HL-60 (cell line): ENCODE data around the gene PAQR9.

Source experiments
- DNase-seq, 2 experiments: peaks; one replicate each; pipeline ENCODE4 v3.0.0-alpha.2; 2010 to 2020; ENCODE audit warnings: low read depth in 1 of 2, low spot score in 1 of 2
- H3K27ac ChIP-seq: fragments of 250-450 bp; sonication (Bioruptor Pico); replicated peaks from 2 replicates; pipeline ENCODE4 v1.5.1; 2020; ENCODE audit warnings: mild to moderate bottlenecking, moderate library complexity
- H3K27me3 ChIP-seq: fragments of 250-450 bp; sonication (Bioruptor Pico); 2 replicates; pipeline ENCODE4 v1.5.1; 2021; ENCODE audit warnings: mild to moderate bottlenecking, moderate library complexity; ENCODE audit not compliant: insufficient read depth, poor library complexity, severe bottlenecking
- H3K4me3 ChIP-seq: replicated peaks from 2 replicates; pipeline ENCODE4 v1.5.1; 2011; ENCODE audit warnings: mild to moderate bottlenecking, control low read depth, low read length; ENCODE audit not compliant: insufficient read depth
- GABPA ChIP-seq: IDR thresholded peaks from 2 replicates; pipeline ENCODE4 v1.6.1; 2012; ENCODE audit warnings: low read depth
- POLR2AphosphoS5 ChIP-seq: IDR thresholded peaks from 2 replicates; pipeline ENCODE4 v1.6.1; 2012; ENCODE audit warnings: low read depth
- SPI1 ChIP-seq: IDR thresholded peaks from 2 replicates; pipeline ENCODE4 v1.6.1; 2012; ENCODE audit warnings: low read depth, mild to moderate bottlenecking, borderline replicate concordance
- TF ChIP-seq, protein P1 (sequence below): IDR thresholded peaks from 2 replicates; pipeline ENCODE4 v1.6.1; 2012; ENCODE audit warnings: low read depth; ENCODE audit not compliant: insufficient replicate concordance
- TF ChIP-seq, protein P2 (sequence below): IDR thresholded peaks from one replicate; pipeline ENCODE4 v1.5.1; 2011; ENCODE audit warnings: low read length, control low read depth, inconsistent platforms; ENCODE audit not compliant: insufficient read depth

PAQR9 gene

DNA sequence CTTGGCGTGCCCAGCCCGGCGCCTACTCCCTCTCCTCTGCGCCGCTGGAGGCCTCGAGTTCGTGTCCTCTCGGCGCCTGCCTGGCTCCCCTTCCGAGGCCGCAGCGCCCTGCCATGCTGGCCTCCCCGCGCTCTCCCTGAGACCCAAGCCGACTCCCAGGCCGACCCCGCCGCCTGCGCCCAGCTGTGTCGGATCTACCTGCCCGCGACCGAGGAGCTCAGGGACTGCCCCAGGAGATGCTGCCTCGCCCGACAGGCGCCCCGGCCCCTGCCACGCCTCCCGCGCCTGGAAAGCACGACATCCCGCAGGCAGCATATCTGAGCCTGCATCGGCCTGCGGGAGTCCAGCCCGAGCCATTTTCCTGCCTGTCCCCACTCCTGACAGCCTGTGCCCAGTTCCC lies 16.1 kb downstream of the PAQR9 start:
- no peak overlapping the region for H3K27ac ChIP-seq
- H3K27me3 ChIP-seq, result peaks cover 14% of the 10 kb centered on the region
- TF ChIP-seq GABPA, result no peak
- TF ChIP-seq SPI1, result no peak
- TF ChIP-seq, protein P1, sequence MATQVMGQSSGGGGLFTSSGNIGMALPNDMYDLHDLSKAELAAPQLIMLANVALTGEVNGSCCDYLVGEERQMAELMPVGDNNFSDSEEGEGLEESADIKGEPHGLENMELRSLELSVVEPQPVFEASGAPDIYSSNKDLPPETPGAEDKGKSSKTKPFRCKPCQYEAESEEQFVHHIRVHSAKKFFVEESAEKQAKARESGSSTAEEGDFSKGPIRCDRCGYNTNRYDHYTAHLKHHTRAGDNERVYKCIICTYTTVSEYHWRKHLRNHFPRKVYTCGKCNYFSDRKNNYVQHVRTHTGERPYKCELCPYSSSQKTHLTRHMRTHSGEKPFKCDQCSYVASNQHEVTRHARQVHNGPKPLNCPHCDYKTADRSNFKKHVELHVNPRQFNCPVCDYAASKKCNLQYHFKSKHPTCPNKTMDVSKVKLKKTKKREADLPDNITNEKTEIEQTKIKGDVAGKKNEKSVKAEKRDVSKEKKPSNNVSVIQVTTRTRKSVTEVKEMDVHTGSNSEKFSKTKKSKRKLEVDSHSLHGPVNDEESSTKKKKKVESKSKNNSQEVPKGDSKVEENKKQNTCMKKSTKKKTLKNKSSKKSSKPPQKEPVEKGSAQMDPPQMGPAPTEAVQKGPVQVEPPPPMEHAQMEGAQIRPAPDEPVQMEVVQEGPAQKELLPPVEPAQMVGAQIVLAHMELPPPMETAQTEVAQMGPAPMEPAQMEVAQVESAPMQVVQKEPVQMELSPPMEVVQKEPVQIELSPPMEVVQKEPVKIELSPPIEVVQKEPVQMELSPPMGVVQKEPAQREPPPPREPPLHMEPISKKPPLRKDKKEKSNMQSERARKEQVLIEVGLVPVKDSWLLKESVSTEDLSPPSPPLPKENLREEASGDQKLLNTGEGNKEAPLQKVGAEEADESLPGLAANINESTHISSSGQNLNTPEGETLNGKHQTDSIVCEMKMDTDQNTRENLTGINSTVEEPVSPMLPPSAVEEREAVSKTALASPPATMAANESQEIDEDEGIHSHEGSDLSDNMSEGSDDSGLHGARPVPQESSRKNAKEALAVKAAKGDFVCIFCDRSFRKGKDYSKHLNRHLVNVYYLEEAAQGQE, result no peak
- TF ChIP-seq POLR2AphosphoS5, result no peak
- TF ChIP-seq, protein P2, sequence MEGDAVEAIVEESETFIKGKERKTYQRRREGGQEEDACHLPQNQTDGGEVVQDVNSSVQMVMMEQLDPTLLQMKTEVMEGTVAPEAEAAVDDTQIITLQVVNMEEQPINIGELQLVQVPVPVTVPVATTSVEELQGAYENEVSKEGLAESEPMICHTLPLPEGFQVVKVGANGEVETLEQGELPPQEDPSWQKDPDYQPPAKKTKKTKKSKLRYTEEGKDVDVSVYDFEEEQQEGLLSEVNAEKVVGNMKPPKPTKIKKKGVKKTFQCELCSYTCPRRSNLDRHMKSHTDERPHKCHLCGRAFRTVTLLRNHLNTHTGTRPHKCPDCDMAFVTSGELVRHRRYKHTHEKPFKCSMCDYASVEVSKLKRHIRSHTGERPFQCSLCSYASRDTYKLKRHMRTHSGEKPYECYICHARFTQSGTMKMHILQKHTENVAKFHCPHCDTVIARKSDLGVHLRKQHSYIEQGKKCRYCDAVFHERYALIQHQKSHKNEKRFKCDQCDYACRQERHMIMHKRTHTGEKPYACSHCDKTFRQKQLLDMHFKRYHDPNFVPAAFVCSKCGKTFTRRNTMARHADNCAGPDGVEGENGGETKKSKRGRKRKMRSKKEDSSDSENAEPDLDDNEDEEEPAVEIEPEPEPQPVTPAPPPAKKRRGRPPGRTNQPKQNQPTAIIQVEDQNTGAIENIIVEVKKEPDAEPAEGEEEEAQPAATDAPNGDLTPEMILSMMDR, result no peak
- H3K4me3 ChIP-seq, result no peak overlapping the region
- no peak for DNase-seq

DNA sequence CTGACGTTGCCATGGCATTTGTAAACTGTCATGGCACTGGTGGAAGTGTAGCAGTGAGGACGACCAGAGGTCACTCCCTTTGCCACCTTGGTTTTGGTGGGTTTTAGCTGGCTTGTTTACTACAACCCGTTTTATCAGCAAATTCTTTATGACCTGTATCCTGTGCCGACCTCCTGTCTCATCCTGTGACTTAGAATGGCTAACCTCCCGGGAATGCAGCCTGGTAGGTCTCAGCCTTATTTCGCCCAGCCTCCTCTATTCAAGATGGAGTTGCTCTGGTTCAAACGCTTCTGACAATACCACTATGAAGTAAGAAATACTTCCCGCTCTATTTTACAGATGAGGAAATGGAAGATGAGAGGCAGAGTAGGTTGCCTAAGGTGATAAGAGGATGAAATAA lies 16.6 kb downstream of the PAQR9 start:
- TF ChIP-seq, protein P1, result no peak
- TF ChIP-seq GABPA (no peak), POLR2AphosphoS5 (no peak)
- TF ChIP-seq, protein P2, result no peak
- H3K4me3 ChIP-seq, result no peak overlapping the region

DNA sequence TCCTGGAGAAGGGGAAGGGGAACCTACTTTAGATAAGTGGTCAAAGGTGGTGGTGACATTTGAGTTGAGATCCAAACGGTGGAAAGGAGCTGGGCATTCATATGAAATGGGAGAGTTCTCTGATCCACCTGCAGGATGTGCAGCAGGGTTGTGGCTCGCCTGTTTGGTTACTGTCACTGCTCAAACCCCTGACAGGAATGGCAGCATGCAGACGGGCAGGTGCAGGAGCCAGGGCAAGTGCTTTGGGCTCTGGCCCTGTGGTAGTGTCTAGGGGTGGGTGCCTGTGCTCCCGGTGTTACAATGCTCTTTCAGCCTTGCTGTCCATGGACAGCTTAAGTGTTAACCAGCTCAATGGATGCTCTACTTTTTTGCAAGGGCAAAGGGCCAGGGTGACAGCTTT lies 18.5 kb downstream of the PAQR9 start:
- no peak overlapping the region for H3K27ac ChIP-seq
- no peak for DNase-seq
- no peak overlapping the region for H3K4me3 ChIP-seq
- TF ChIP-seq, protein P1, result no peak
- TF ChIP-seq, protein P2, result no peak
- TF ChIP-seq SPI1 (no peak), GABPA (no peak)
- peaks cover 9% of the 10 kb centered on the region for H3K27me3 ChIP-seq

More for the DNA sequence above, 16.6 kb downstream of the PAQR9 start:
- H3K27ac ChIP-seq, result no peak overlapping the region
- peaks cover 14% of the 10 kb centered on the region for H3K27me3 ChIP-seq
- no peak for DNase-seq
